ENCODE measurements around the gene GATAD2A. TPM values are rescaled to one million over a fixed set of nuclear protein-coding genes. Genes with fewer than 3 reads are reported as not detected.

The GATAD2A gene
- total and polyA plus RNA-seq, 2 of the 13 experiments (the other 11 are each of a cell fraction or from before 2014, with no cell fraction given), result 16.8 to 28.6 TPM

DNA sequence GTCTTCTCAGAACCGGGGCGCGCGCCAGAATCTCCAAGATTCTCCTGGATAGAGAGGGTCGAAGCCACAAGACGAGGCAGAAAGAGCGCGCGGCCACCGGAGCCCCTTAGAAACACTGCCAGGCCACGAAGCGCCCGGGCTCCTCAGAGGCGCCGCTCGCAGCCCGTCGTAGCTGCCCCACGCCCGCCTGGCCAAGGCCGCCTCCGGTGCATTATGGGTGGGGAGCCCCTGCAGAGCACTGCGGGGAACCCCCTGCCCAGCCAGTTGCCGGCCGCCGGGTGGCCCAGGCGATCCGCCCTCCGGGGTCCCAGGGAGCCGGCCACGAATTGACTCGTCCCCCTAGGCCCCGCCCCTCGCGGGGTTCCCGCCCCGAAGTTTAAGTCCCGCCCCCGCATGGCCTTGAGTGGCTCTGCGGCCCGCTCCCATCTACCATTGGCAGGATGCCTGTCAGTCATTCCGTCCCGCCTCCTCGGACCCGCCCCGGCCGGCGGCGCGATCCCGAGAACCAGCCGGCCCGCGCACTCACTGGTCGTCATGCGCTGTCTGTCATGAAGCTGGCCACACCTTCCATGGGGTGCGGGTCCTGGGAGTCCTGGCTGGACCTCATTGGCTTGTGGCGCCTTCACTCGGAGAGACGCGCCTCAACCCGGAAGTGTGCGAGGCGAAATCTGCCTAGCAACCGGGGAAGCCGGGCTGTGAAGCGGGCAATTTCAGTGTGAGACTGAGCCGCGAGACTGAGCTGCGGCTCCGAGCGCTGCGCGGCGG lies 20.2 kb upstream of the GATAD2A start (continued):
- TF ChIP-seq, protein P1, sequence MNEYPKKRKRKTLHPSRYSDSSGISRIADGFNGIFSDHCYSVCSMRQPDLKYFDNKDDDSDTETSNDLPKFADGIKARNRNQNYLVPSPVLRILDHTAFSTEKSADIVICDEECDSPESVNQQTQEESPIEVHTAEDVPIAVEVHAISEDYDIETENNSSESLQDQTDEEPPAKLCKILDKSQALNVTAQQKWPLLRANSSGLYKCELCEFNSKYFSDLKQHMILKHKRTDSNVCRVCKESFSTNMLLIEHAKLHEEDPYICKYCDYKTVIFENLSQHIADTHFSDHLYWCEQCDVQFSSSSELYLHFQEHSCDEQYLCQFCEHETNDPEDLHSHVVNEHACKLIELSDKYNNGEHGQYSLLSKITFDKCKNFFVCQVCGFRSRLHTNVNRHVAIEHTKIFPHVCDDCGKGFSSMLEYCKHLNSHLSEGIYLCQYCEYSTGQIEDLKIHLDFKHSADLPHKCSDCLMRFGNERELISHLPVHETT (CRISPR knock-in tag; conservative IDR thresholded peaks at IDR 0.05), result no peak
- TF ChIP-seq, protein P2, sequence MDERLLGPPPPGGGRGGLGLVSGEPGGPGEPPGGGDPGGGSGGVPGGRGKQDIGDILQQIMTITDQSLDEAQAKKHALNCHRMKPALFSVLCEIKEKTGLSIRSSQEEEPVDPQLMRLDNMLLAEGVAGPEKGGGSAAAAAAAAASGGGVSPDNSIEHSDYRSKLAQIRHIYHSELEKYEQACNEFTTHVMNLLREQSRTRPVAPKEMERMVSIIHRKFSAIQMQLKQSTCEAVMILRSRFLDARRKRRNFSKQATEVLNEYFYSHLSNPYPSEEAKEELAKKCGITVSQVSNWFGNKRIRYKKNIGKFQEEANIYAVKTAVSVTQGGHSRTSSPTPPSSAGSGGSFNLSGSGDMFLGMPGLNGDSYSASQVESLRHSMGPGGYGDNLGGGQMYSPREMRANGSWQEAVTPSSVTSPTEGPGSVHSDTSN (CRISPR knock-in tag; IDR thresholded peaks at IDR 0.05), result peak; percentile 99
- TF ChIP-seq SNAI1 (CRISPR knock-in tag; IDR thresholded peaks at IDR 0.05; ENCODE audit: borderline replicate concordance) (no peak), ZNF292 (CRISPR knock-in tag; IDR thresholded peaks at IDR 0.05; ENCODE audit: borderline replicate concordance, low read depth) (no peak), HMG20B (CRISPR knock-in tag; conservative IDR thresholded peaks at IDR 0.05) (no peak), ZNF660 (CRISPR knock-in tag; IDR thresholded peaks at IDR 0.05; ENCODE audit: borderline replicate concordance, low read depth) (no peak), ZFP37 (CRISPR knock-in tag; IDR thresholded peaks at IDR 0.05; ENCODE audit: borderline replicate concordance) (no peak), KDM2A (CRISPR knock-in tag; IDR thresholded peaks at IDR 0.05; ENCODE audit: borderline replicate concordance, low read depth) (peak; percentile 54; the same call in 1 of the 2 replicates), MED8 (CRISPR knock-in tag; IDR thresholded peaks at IDR 0.05; ENCODE audit: insufficient replicate concordance) (no peak), LCORL (IDR thresholded peaks at IDR 0.05) (no peak), LCORL (CRISPR knock-in tag; IDR thresholded peaks at IDR 0.05) (0 out of 2 replicates have a peak, but pooled peaks have one; percentile 34), ZNF274 (CRISPR knock-in tag; IDR thresholded peaks at IDR 0.05) (no peak), ZBTB7B (CRISPR knock-in tag; IDR thresholded peaks at IDR 0.05) (no peak), SOX5 (CRISPR knock-in tag; IDR thresholded peaks at IDR 0.05; ENCODE audit: borderline replicate concordance) (no peak), EED (CRISPR knock-in tag; IDR thresholded peaks at IDR 0.05) (no peak), ZNF746 (CRISPR knock-in tag; IDR thresholded peaks at IDR 0.05) (no peak), CBFB (CRISPR knock-in tag; IDR thresholded peaks at IDR 0.05) (no peak), TBX2 (CRISPR knock-in tag; IDR thresholded peaks at IDR 0.05; ENCODE audit: borderline replicate concordance) (no peak; the same call in 1 of the 2 replicates), ZNF124 (CRISPR knock-in tag; IDR thresholded peaks at IDR 0.05) (no peak)
- TF ChIP-seq, protein P3, sequence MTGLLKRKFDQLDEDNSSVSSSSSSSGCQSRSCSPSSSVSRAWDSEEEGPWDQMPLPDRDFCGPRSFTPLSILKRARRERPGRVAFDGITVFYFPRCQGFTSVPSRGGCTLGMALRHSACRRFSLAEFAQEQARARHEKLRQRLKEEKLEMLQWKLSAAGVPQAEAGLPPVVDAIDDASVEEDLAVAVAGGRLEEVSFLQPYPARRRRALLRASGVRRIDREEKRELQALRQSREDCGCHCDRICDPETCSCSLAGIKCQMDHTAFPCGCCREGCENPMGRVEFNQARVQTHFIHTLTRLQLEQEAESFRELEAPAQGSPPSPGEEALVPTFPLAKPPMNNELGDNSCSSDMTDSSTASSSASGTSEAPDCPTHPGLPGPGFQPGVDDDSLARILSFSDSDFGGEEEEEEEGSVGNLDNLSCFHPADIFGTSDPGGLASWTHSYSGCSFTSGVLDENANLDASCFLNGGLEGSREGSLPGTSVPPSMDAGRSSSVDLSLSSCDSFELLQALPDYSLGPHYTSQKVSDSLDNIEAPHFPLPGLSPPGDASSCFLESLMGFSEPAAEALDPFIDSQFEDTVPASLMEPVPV (CRISPR knock-in tag; IDR thresholded peaks at IDR 0.05), result peak; percentile 74; the same call in 1 of the 2 replicates
- TF ChIP-seq, protein P4, sequence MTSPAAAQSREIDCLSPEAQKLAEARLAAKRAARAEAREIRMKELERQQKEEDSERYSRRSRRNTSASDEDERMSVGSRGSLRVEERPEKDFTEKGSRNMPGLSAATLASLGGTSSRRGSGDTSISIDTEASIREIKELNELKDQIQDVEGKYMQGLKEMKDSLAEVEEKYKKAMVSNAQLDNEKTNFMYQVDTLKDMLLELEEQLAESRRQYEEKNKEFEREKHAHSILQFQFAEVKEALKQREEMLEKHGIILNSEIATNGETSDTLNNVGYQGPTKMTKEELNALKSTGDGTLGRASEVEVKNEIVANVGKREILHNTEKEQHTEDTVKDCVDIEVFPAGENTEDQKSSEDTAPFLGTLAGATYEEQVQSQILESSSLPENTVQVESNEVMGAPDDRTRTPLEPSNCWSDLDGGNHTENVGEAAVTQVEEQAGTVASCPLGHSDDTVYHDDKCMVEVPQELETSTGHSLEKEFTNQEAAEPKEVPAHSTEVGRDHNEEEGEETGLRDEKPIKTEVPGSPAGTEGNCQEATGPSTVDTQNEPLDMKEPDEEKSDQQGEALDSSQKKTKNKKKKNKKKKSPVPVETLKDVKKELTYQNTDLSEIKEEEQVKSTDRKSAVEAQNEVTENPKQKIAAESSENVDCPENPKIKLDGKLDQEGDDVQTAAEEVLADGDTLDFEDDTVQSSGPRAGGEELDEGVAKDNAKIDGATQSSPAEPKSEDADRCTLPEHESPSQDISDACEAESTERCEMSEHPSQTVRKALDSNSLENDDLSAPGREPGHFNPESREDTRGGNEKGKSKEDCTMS (CRISPR knock-in tag; conservative IDR thresholded peaks at IDR 0.05), result no peak
- TF ChIP-seq, protein P5, sequence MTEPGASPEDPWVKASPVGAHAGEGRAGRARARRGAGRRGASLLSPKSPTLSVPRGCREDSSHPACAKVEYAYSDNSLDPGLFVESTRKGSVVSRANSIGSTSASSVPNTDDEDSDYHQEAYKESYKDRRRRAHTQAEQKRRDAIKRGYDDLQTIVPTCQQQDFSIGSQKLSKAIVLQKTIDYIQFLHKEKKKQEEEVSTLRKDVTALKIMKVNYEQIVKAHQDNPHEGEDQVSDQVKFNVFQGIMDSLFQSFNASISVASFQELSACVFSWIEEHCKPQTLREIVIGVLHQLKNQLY (CRISPR knock-in tag; IDR thresholded peaks at IDR 0.05), result peak; percentile 12; the same call in 1 of the 2 replicates
- TF ChIP-seq, protein P6, sequence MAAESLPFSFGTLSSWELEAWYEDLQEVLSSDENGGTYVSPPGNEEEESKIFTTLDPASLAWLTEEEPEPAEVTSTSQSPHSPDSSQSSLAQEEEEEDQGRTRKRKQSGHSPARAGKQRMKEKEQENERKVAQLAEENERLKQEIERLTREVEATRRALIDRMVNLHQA (CRISPR knock-in tag; IDR thresholded peaks at IDR 0.05), result no peak
